Measurements from ENCODE around the gene ETNK2.
A peak's percentile ranks its signal among the peaks of the same experiment; 100 is the strongest.

The ETNK2 gene

GRCh38 chr1:204146309-204146708 is 5.5 kb downstream of the ETNK2 start:
- no peak for DNase-seq

DNA sequence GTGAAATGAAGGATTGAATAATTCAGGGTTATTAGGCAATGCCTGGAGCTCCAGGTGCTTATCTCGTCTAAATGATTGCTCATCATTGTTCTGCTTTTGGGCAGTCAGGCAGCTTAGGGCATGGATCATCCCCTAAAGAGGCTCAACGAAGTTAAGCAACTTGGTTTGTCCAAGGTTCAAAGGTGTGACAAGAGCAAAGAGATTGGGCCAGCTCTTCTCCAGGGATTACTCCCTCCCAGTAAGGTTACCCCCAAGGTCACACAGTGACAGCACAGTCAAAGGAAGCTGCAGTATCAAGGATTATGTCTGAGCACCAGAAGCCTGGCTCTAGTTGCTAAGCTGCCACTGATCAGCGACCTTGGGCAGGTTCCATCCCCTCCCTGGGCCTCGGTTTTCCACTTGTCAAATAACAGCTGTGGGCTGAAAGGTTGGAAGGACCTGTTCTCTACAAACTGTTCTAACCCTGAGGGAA is 6.8 kb downstream of the ETNK2 start:
- no peak for DNase-seq

- no peak for DNase-seq
These were observed 8.4 kb downstream of the ETNK2 start for GRCh38 chr1:204143276-204144041.

- no peak for DNase-seq
These were observed 9.5 kb downstream of the ETNK2 start for GRCh38 chr1:204142032-204142974.

DNA sequence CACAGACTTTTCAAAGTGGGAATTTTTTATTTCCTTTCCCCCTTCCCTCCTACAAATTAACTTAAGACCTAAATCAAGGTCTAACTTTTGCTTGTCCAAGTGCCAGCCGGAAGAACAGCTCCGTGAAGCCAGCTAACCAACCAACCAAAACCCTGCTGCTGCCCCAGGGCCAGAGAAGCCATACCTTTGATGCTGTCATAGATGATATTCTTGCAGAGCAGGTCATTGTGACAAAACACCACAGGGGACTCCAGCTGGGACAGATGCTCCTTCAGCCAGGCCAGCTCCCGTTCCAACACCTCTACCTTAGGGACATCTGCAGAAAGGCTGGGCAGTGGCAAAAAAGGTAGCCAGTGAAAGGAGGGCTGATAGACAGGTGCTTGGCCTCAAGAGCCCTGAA is 10.7 kb downstream of the ETNK2 start:
- DNase-seq = no peak

DNA sequence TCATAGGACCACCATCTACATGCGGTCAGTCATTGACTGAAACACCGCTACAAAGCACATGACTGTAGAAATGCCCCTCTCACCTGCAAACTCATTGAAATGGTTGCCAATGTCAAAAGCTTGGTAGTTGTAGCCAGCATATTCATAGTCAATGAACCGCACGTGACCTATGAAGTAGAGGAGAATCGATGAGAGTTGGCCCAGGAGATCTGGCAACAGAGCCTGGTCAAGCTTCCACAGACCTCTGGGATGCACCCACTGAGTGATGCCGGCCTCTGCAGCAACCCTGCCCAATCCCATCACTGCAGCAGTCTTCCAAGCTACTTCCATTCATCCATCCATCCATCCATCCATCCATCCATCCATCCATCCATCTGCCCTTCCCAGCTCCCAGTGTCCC is 11.9 kb downstream of the ETNK2 start:
- no peak for DNase-seq

DNA sequence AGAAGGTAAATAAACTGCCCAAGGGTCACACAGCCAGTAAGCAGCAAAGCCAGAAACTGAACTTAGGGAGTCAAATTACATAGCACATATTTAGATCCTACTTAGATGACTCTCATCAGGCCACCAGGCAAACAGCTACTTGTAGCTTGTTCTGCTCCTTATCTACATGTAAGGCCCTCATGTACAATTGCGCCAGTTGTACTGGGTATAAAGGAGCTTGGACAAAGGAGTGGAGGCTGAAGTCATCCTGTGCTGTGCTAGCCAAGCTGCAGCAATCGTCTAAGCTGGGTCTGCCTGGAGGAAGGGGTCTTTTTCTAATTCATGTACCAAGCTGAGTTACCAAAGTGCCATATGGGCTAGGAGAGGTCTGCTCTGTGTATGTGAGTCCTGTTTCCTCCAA is 12.8 kb downstream of the ETNK2 start:
- DNase-seq = no peak

DNA sequence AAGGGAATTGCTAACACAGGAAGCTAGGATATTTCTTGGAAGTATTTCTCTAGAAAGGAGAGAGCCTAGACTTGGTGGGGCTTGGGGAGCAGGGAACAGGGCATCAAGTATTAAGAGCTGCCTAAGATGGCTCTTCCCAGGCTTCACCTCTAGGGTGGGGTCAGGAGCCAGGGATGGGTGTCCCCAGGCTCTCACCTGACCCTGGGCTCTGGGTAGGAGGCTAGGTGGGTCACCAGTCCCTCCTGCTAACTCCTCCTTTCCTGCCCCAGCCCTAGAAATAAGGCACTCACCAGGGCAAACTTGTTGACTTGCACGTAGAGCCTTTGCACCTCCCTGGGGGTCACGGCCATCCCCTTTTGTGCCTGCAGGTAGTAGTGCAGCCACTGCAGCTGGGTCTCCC is 15.0 kb downstream of the ETNK2 start:
- DNase-seq = no peak

DNA sequence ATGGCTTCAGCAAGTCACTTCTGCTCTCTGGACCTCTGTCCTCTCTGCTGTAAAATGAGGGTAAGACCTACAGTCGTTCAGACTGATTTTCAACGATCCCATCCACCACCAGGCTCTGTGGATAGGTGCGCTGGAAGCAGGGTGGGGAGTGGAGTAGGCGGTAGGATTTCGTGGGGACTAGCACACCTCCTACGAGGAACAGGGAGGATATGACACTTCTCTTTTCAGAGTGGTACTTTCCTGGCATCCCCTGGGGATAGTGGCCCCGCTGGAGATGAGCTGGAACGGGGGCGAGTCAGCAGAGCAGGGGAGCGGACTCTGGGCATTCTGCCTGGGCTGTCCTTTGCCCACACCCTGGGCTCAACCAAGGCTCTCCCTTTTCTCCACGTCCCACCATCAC is 17.7 kb downstream of the ETNK2 start:
- DNase-seq = no peak

- DNase-seq = no peak
These were observed 19.1 kb downstream of the ETNK2 start for GRCh38 chr1:204132718-204133117.

DNA sequence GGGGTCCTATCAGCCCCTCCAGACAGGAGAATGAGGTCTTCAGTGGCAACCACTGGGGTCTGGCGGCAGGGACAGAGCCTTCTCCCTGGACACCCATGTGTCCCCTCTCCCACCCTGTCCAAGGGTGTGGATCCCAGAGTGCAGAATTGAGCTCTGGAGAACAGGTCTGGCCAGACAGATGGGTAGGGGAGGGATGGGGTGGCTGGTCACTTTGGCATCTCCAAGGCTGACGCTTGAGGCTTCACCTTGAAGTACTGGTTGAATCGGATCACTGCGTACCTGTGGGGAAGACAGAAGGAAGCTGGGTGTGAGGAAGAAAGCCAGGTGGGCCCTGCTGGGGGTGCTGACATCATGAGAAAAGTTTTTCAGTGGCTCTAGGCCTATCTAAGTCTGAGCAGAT is 19.9 kb downstream of the ETNK2 start:
- no peak for DNase-seq

DNA sequence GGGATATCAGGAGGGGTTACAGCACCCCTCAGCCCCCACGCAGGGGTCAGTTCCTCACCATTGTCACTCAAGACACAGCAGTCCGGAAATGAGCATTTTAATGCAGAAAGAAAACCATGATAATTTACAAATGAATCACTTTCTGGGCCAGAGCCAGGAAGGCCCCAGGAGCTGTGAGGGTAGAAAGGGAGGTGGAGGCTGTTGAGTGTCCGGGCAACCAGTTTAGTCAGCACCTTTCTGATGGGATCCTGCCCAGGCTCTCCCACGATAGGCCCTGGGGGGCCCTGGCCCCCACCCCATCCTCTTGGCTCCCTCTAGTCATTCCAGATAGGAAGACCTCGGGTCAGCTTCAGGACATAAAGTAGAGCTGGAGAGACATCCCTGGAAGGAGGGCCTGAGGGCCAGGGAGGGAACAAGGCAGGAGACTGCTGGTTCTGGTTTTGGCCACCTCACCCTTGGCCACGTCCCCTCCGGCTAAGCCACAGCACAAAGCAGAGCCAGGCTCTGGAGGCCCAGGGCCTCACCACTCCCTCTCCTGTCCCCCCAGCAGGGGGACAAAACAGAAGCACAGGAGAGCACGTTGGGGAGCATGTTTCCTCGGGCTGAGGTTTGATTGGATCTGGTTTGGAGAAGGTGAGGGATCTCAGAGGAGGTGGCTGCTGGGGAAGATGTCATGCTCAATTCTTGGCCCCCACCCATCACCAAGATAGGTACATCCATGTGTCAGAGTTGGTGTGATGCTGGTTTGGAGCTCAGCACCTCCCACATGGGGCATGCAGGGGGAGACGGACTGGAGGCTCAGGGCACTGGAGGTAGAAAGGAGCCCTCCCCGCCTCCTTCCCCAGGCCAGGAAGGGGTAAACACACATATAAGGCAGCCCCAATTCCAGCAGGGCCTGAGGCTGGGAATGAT is 20.6 kb downstream of the ETNK2 start:
- no peak for DNase-seq

- DNase-seq = no peak
These were observed 21.7 kb downstream of the ETNK2 start for GRCh38 chr1:204130178-204130577.

- peak; percentile 45 for DNase-seq
These were observed 22.6 kb downstream of the ETNK2 start for GRCh38 chr1:204128964-204129896.

DNA sequence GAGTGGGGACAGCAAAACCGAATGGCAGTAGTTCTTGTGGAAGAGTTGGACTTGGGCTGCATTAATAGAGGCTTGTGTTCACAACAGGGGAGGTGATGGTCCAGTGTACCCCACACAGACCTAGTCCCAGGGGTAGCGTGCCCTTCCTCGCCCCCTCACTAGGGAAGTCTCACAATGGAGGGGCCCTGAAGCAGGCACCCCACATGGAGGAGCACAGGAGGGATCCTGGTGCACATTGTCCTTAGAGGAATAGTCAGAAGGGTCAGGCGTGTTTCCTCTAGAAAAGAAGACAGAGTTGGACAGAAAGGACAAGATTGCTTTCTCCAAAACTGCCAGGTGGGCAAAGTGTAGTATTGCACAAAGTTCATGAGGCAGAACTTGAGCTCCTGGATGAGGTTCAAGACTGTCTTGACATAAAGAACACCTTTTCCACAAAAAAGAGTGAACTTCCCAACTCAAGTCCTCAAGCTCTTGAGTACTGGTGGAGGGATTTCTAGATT is 23.3 kb downstream of the ETNK2 start:
- DNase-seq = no peak

GRCh38 chr1:204127597-204128242 is 24.1 kb downstream of the ETNK2 start:
- peak; percentile 80 for DNase-seq

DNA sequence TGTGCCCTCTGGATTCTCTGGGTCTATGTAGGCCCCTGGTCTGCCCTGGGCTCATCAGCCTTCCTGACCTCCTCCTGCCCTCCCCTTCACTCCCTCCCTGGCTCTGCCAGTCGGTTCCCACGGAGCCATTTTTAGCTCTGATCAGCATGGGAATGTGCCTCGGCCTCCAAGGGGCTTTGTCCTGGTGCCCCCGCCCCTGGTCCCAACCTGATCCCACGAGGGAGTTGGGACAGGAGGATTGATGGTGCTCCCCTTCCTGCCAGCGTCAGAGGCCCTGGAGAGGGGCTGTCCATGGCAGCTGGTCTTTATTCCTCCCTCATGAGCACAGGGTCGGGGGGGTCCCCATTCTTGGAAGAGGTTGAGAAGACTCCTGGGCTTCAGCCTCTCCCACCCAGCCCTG is 24.9 kb downstream of the ETNK2 start:
- no peak for DNase-seq

DNA sequence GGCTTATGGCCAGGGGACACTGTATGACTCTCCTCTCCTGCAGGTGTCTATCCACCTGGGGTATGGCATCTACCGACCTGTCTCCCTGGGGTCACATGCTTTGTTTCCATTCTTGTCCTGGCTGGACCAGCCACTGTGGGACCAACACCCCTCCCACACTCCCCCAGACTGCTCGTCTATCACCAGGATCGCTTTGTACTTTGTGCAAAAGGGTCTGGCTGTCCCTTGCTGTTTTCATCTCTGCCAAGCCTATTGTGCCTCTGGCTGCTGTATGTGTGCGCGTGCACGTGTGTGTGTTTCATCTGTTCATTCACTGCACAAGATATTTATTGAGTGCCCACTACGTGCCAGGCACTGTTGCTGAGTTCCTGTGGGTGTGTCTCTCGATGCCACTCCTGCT is 25.5 kb downstream of the ETNK2 start:
- no peak for DNase-seq

GRCh38 chr1:204125759-204126351 is 26.0 kb downstream of the ETNK2 start:
- no peak for DNase-seq

DNA sequence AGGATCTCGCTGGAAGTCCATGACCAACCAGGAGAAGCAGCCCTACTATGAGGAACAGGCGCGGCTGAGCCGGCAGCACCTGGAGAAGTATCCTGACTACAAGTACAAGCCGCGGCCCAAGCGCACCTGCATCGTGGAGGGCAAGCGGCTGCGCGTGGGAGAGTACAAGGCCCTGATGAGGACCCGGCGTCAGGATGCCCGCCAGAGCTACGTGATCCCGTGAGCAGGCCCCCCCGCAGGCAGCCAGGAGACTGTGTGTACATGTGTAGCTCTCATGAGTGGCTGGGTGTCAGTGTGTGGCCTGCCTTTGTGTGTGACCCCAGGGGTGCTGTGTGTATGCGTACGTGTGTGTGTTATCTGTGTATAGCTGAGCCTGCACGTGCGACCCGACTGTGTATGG is 27.2 kb downstream of the ETNK2 start:
- DNase-seq = no peak

- DNase-seq = no peak
These were observed 28.5 kb downstream of the ETNK2 start for GRCh38 chr1:204123376-204123775.

All from NCI-H1694 (cell line).